T-helper 1 cell treated with Interleukin-12 subunit alpha and Interleukin-12 subunit beta and Interleukin-4 antibody, amounts not matched to agents 30 μg/mL and 1 μg/mL, for 36 hours (primary cell): ENCODE results near the gene PPAN.

Source experiments
- H3K27ac Mint-ChIP-seq: one replicate; pipeline ENCODE4 v1.8.0; 2021; ENCODE audit warnings: mild to moderate bottlenecking, mixed read lengths
- H3K27me3 Mint-ChIP-seq: one replicate; pipeline ENCODE4 v1.8.0; 2021; ENCODE audit warnings: low read depth, mixed read lengths
- H3K36me3 Mint-ChIP-seq: one replicate; pipeline ENCODE4 v1.8.0; 2021; ENCODE audit warnings: low read depth, mixed read lengths
- H3K4me1 Mint-ChIP-seq: one replicate; pipeline ENCODE4 v1.8.0; 2021; ENCODE audit warnings: low read depth, mixed read lengths
- H3K4me3 Mint-ChIP-seq: one replicate; pipeline ENCODE4 v1.8.0; 2021; ENCODE audit warnings: mild to moderate bottlenecking, moderate library complexity, mixed read lengths
- H3K9me3 Mint-ChIP-seq: one replicate; pipeline ENCODE4 v1.8.0; 2021; ENCODE audit warnings: mixed read lengths

The PPAN gene

DNA sequence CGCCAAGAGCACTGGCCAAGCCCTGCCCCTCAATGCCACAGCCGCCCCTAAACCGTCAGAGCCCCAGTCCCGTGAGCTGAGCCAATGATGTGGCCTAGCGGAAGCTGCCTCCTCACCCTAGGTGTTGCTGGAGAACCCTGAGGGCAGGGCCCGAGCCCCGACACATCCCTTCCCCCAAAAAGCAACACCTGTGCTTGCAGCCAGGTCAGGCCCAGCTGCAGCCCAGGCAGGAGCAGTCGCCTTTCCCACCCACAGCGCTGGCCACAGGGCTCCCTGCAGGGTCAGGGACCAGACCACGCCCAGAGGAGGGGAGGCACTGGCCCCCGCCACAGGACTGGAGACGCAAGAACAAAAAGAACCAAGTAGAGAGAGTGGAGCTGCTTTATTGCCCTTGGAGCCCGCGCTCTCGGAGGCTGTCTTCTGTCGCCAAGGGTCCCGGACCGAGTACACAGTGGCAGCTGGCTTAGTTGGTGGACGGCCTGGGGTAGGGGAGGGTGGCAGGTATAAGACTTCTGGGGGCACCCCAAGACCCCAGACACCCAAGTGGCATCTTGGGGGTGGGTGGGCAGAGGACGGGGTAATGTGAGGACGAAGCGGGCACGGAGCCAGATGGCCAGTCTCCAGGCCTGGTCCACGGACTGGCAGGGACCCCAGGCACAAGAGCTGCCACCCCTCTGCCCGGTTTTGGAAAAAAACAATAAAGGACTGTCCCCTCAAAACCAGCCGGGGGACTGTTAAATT lies 8.7 kb downstream of the PPAN start:
- H3K27ac Mint-ChIP-seq = peak overlapping the region; percentile 31
- peaks cover 25% of the 10 kb centered on the region for H3K36me3 Mint-ChIP-seq
- H3K27me3 Mint-ChIP-seq = no peaks in the 10 kb centered on the region
- peaks cover 31% of the 10 kb centered on the region for H3K4me1 Mint-ChIP-seq
- H3K9me3 Mint-ChIP-seq = no peaks in the 10 kb centered on the region
- H3K4me3 Mint-ChIP-seq = no peak overlapping the region

DNA sequence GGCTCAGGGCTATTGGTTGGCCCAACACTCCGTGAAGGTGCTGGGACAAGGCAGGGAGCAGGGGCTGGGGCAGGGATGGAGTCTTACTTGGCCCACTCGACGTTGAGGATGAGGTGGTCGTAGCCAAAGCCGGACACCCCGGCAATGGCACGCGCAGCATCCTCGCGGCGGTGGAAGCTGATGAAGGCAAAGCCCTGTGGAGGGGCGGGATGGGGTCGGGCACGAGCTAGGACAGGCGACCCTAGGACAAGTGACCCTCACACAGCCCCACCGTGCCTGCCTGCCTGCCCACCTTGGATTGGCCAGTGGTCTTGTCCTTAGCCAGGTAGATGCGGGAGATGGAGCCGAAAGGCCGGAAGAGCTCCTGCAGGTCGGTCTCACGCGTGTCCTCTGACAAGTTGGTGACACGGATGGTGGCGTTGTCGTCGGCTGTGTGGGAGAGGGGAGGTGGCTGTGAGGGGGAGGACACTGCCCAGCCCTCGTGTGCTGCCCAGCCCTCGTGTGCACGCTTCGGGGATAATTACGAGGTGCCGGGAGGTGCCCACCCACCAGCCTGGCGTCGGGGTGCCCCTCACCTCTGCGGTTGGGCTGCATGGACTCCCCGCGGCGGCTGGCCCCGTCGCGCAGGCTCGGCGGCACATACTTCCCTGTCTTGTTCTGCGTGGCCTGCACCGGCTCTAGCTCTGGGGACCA lies 9.4 kb downstream of the PPAN start:
- Mint-ChIP-seq H3K9me3 (no peaks in the 10 kb centered on the region), H3K36me3 (peaks cover 20% of the 10 kb centered on the region), H3K27me3 (no peaks in the 10 kb centered on the region), H3K4me1 (peaks cover 33% of the 10 kb centered on the region), H3K27ac (no peak overlapping the region), H3K4me3 (no peak overlapping the region)

DNA sequence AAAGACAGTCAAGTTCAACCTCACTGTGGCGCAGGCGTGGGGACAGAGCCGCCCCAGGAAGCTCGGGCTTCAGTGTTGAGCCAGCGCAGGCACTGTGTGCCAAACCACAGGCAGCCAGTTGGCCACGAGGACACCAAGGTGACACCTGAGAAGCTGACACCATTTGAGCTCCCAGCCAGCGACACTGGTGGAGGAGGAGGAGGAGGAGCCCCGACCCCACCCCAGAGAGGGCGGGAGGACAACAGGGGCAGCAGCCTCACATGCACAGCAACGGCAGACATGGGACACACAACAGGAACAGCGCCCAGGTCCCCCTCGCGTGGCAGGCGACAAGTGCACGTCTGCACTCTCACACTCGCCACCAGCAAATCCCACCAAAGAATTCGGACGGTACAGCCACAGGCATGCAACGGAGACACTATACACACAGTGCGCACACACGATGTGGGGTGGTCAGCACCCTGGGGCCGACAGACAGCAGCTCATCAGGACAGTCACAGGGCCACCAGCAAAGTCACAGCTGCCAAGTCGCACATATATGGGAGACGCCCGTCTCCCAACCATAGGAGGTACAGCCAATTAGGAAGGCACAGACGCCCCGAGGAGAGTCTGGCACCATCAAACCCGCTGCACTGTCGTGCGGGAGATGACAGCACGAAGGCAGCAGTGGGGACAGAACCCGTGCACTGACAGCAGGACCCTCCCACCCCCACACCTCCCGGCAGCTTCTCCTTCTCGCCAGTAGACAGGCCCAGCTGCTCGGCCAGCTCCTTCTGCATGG lies 10.1 kb downstream of the PPAN start:
- no peaks in the 10 kb centered on the region for H3K9me3 Mint-ChIP-seq
- H3K4me3 Mint-ChIP-seq = peak overlapping the region; percentile 10
- peaks cover 18% of the 10 kb centered on the region for H3K36me3 Mint-ChIP-seq
- peaks cover 30% of the 10 kb centered on the region for H3K4me1 Mint-ChIP-seq
- H3K27me3 Mint-ChIP-seq = no peaks in the 10 kb centered on the region
- no peak overlapping the region for H3K27ac Mint-ChIP-seq

DNA sequence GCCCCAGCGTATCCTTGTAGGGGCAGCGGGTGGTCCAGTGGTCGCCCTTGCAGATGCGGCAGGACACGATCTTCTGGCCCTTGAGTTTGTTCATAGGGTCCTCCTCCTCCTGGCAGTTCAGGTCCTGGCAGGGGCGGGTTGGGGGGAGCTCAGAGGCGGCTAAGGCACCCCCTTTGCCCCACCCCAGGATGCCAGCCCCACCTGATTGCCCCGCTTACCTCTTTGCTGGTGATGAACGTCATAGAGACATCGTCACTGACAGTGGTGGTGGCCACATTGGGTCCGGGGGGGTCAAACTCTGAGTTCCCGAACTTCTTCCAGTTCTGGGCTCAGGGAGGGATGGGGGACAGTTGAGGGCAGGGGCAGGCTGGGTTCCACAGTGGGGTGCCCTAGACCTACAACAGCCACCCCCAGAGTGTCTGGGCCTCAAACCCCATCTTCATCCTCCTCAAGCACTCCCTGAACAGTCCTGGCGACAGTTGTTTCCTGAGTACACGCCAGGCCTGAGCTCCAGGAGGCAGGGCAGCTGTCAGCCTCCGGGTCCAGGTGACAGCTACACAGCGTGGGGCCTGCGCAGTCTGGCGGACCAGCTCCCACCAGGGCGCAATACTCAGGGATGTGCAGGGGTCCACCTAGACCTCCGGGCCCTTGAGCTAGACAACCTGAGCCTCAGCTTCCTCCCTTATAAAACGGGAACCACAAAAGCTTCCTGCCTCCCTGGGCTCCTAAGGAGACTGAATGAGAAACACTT lies 10.9 kb downstream of the PPAN start:
- peaks cover 27% of the 10 kb centered on the region for H3K4me1 Mint-ChIP-seq
- peaks cover 14% of the 10 kb centered on the region for H3K36me3 Mint-ChIP-seq
- H3K4me3 Mint-ChIP-seq = no peak overlapping the region
- no peaks in the 10 kb centered on the region for H3K9me3 Mint-ChIP-seq
- H3K27me3 Mint-ChIP-seq = no peaks in the 10 kb centered on the region
- no peak overlapping the region for H3K27ac Mint-ChIP-seq

DNA sequence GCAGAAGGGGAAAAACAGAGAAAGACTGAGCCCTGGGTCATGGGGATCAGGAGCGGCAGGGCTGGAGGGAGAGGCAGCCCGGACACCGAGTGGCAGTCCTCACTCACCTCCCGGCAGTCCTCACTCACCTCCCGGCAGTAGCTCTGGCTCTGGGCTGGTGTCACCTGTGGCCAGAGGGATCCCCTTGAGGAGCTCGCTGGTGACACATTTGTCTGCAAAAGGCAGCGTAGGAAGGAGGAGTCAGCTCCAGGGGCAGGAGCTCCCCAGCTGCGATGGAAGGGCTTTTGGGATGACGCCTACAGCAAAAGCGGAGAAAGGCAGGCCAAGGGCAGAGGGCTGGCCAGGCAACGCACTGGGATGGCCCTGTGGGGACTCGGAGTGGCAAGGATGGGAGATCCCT lies 12.8 kb downstream of the PPAN start:
- Mint-ChIP-seq H3K36me3 (peaks cover 10% of the 10 kb centered on the region), H3K4me1 (peaks cover 16% of the 10 kb centered on the region), H3K4me3 (peak overlapping the region; percentile 95), H3K27ac (peak overlapping the region; percentile 86), H3K9me3 (no peaks in the 10 kb centered on the region), H3K27me3 (no peaks in the 10 kb centered on the region)

DNA sequence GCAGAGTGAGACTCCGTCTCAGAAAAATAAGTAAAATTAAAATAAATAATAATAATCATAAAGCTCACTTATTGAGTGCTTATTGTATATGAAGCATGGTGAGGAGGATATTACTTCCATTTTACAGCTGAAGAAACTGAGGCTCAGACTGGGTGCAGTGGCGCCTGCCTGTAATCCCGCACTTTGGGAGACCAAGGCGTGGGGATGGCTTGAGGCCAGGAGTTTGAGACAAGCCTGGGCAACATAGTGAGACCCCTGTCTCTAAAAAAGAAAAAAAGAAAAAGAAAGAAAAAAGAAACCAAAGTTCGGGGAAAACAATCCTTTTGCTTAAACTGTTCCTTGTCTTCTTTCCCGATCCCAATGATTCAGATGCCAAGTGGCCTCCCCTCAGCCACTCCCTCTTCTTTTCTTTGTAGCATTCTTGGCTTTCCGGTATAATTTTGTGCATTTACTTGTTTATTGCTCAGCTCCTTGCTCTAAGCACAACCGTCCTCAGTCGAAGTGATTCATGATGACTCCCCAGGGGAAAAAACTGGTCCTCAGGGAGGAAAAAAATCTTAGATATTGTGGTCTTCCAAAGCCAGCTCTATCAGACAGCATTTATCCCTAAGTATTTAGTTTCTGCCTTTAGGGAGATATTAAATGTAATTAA lies 14.5 kb downstream of the PPAN start:
- no peaks in the 10 kb centered on the region for H3K9me3 Mint-ChIP-seq
- peaks cover 13% of the 10 kb centered on the region for H3K36me3 Mint-ChIP-seq
- no peak overlapping the region for H3K4me3 Mint-ChIP-seq
- H3K4me1 Mint-ChIP-seq = peaks cover 16% of the 10 kb centered on the region
- no peak overlapping the region for H3K27ac Mint-ChIP-seq
- H3K27me3 Mint-ChIP-seq = no peaks in the 10 kb centered on the region

DNA sequence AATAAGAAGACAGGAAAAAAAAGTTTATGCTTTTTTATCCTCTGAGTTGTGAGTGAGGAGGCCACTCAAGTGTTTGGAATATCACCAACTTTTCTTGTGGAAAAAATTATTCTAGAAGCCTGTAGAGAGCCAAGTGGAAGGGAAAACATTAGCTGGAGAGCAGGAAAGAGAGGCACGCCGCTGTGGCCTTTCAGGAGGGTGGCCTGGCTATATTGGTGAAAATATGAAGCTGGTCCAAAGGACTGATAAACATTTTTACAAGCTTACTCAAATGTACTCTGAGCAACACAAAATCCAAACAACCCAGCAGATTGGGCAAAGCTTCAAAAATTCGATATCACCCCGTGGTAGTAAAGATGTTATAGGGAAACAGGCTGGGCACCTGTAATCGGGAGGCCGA lies 15.9 kb downstream of the PPAN start:
- H3K4me1 Mint-ChIP-seq = peaks cover 13% of the 10 kb centered on the region
- H3K9me3 Mint-ChIP-seq = no peaks in the 10 kb centered on the region

DNA sequence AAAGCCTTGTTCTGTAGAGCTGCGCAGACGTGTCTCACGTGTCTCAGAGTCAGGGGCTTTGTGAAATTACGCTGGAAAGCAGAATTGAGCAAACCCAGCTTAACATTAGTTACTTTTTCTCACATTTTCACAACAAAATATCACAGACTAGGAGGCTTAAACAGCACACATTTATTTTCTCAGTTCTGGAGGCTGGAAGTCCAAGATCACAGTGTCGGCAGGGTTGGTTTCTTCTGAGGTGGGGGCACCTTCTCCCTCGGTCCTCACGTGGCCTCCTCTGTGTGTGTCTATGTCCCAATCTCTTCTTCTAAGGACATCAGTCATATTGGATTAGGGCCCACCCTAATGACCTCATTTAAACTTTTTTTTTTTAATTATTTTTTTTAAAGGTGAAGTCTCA lies 18.3 kb downstream of the PPAN start:
- Mint-ChIP-seq H3K4me3 (no peak overlapping the region), H3K9me3 (no peaks in the 10 kb centered on the region), H3K27me3 (no peaks in the 10 kb centered on the region), H3K36me3 (peaks cover 6% of the 10 kb centered on the region), H3K27ac (no peak overlapping the region), H3K4me1 (peaks cover 6% of the 10 kb centered on the region)

More for the DNA sequence above, 15.9 kb downstream of the PPAN start:
- H3K27me3 Mint-ChIP-seq = no peaks in the 10 kb centered on the region
- no peak overlapping the region for H3K4me3 Mint-ChIP-seq
- H3K36me3 Mint-ChIP-seq = peaks cover 7% of the 10 kb centered on the region
- H3K27ac Mint-ChIP-seq = no peak overlapping the region

DNA sequence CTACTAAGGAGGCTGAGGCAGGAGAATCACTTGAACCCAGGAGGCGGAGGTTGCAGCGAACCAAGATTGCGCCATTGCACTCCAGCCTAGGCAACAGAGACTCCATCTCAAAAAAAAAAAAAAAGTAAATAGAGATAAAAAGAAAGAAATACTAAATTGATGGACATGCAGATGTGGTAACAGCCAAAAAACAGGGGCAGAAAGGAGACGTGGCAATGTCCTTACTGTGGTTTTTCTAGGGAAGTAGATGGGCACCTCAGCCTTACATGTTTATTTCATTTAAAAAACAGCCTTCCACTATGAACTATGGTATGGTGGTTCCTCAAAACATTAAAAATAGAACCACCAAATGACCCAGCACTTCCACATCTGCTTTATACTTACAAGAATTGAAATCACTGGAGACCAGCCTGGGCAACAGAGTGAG lies 20.1 kb downstream of the PPAN start:
- no peaks in the 10 kb centered on the region for H3K9me3 Mint-ChIP-seq
- H3K36me3 Mint-ChIP-seq = peaks cover 6% of the 10 kb centered on the region
- H3K4me3 Mint-ChIP-seq = no peak overlapping the region
- no peaks in the 10 kb centered on the region for H3K27me3 Mint-ChIP-seq
- H3K4me1 Mint-ChIP-seq = no peaks in the 10 kb centered on the region
- no peak overlapping the region for H3K27ac Mint-ChIP-seq

DNA sequence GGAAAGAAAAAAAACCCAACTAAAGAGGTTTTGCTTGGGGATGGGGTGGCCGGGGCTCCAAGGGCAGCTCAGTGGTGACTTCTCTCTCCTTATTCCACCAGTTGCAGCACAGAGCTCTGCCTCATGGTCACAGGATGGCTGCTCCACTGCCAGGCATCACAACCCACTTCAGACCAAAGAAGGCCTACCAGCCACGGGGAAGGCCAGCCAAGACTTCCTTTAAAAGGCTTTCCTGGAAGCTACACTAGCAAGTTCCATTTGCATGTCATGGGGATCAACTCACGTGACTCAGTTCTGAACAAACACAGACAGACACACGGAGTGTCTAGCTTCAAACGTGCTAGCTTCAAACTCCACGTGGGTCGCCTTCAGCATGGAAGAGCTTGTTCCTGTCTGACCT lies 26.7 kb downstream of the PPAN start:
- Mint-ChIP-seq H3K4me3 (no peak overlapping the region), H3K36me3 (peaks cover 21% of the 10 kb centered on the region), H3K27me3 (no peaks in the 10 kb centered on the region), H3K9me3 (no peaks in the 10 kb centered on the region), H3K27ac (peak overlapping the region; percentile 34), H3K4me1 (no peaks in the 10 kb centered on the region)

DNA sequence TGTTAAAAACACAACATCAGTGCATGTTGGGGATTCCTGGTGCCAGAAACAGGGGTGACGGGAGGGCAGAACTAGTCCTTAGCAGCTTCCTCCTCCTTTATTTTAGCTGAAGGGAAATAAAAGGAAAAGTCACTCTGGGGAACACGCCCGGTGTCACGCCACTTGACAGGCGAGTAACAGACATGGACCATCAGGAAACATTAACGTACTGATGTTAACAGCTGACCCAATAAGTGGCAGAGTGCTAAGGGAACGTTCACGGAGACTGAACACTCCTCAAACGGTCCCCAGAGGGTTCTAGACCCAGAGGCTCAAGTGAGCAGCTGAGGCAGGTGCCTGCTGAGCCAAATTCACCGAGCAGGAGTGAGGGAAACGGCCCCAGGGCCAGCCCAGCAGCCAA lies 27.4 kb downstream of the PPAN start:
- H3K27ac Mint-ChIP-seq = no peak overlapping the region

DNA sequence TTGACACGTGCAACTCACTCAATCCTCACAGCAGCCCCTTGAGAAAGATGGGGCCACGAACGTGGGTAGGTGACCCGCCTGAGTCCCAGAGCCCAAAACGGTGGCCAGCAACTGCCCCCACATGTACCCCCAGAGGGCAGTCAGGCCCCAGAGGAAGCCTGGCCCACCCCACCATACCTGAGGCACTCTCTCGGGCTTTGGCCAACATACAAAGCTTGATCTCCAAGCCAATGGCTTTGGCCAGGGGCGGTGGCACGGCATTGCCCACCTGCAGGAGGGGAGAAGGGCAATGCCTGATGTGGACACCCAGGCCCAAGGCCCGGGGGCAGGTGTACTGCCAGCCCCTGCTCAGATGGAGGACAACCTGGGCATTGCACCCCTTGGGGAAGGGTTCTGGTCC lies 27.9 kb downstream of the PPAN start:
- Mint-ChIP-seq H3K27me3 (no peaks in the 10 kb centered on the region), H3K4me1 (no peaks in the 10 kb centered on the region), H3K9me3 (no peaks in the 10 kb centered on the region), H3K36me3 (peaks cover 26% of the 10 kb centered on the region), H3K4me3 (no peak overlapping the region), H3K27ac (no peak overlapping the region)

More for the DNA sequence above, 27.4 kb downstream of the PPAN start:
- H3K36me3 Mint-ChIP-seq = peaks cover 22% of the 10 kb centered on the region
- no peaks in the 10 kb centered on the region for H3K27me3 Mint-ChIP-seq
- no peaks in the 10 kb centered on the region for H3K4me1 Mint-ChIP-seq
- H3K9me3 Mint-ChIP-seq = no peaks in the 10 kb centered on the region
- H3K4me3 Mint-ChIP-seq = no peak overlapping the region

DNA sequence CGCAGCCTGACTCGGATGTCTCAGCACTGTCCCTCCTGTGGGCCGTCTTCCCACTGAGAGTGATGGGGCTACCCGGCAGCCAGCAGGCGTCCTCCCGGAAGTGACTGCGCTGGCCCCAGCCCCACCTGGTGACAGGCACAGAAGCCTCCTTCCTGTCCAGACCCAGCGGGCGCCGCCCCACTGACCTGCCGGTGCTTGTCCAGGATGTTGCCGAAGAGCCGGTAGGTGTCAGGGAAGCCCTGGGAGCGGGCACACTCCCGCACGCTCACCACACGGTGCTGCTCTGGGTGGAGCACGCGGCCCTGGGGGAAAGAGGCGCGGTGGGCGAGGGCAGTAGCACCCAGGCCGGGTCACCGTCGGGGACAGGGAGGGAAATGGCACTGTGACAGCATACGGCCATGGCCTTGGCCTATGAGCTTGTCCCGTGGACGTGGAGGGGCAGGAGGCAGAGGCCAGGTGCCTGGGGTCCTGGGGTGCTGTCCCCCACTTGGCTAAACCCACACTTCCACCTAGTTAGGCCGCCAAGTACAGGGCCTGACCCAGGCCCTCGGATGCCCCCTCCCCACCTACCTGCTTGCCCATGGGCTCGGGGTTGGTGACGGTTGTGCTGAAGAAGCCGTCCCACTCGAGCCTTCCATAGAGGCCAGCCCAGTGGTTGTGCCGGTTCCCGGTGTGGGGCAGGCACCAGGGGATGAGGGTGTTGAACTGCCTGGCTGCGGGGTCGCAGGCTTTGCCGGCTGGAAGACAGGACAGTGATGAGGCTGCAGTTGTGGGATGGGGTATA lies 29.6 kb downstream of the PPAN start:
- peaks cover 28% of the 10 kb centered on the region for H3K36me3 Mint-ChIP-seq
- H3K27ac Mint-ChIP-seq = no peak overlapping the region
- no peaks in the 10 kb centered on the region for H3K27me3 Mint-ChIP-seq
- no peaks in the 10 kb centered on the region for H3K9me3 Mint-ChIP-seq
- no peak overlapping the region for H3K4me3 Mint-ChIP-seq
- no peaks in the 10 kb centered on the region for H3K4me1 Mint-ChIP-seq
